ENCODE data around the gene ZNF710.

- TF ChIP-seq CTCF (IDR thresholded peaks at IDR 0.05), result no peak
- TF ChIP-seq POLR2A (IDR thresholded peaks at IDR 0.05), result no peak
- no peak for TF ChIP-seq EP300 (IDR thresholded peaks at IDR 0.05)
Observed at GRCh38 chr15:90095521-90095959, 94.4 kb downstream of the ZNF710 start.
